ENCODE data around the gene APOA5. TPM values are rescaled to one million over a fixed set of nuclear protein-coding genes. Genes with fewer than 3 reads are reported as not detected.

Gene APOA5
- total RNA-seq, 2 experiments from 2014 or later = not detected

- H3K4me1 ChIP-seq (ENCODE audit: insufficient read depth, low read length, poor library complexity, severe bottlenecking) = peaks cover 43% of the 10 kb centered on the region
- ChIA-PET POLR2A (interaction anchor here (0.6 to 3.2 kb wide), 7 partner anchors 9 to 498 kb away, joined by 3 to 19 read pairs (median 4); partner anchors contain the start of gene ZPR1), CTCF (ENCODE audit: unreplicated experiment) (no interaction called here)
- peak; percentile 29 for DNase-seq (ENCODE audit: low spot score)
- H3K9me2 ChIP-seq (ENCODE audit: insufficient read depth, low read length) = no peaks in the 10 kb centered on the region
- H3K79me2 ChIP-seq (ENCODE audit: insufficient read depth, low read depth, low read length) = peaks cover 28% of the 10 kb centered on the region
- no peaks in the 10 kb centered on the region for H3K9me3 ChIP-seq (ENCODE audit: low read length)
- H3K4me2 ChIP-seq (ENCODE audit: low read length) = peak overlapping the region; percentile 79
- BruUV-seq (replicated peaks) = TSS peak; percentile 97
- H3K4me3 ChIP-seq (ENCODE audit: low read depth, low read length, poor library complexity, severe bottlenecking) = peak overlapping the region; percentile 81
- intact Hi-C loops (cut with micrococcal nuclease; ENCODE audit: unreplicated experiment) = loop anchor here (2.0 to 5.0 kb wide), 2 partner anchors 405 to 459 kb away; partner anchors contain the start of genes PCSK7, RNF214 and SIDT2
- peak overlapping the region; percentile 81 for H3K27ac ChIP-seq (ENCODE audit: low read depth, low read length, poor library complexity, severe bottlenecking)
- TF ChIP-seq EZH2phosphoT487 (IDR thresholded peaks at IDR 0.05; ENCODE audit: borderline replicate concordance, low read depth, low read length) (no peak), CTCF (conservative IDR thresholded peaks at IDR 0.05; ENCODE audit: low read length) (no peak)
- peak overlapping the region; percentile 75 for H2AFZ ChIP-seq (ENCODE audit: low read length)
- no peaks in the 10 kb centered on the region for H4K20me1 ChIP-seq (ENCODE audit: insufficient read depth, low read length)
- H3K36me3 ChIP-seq (ENCODE audit: insufficient read depth, low read length) = peaks cover 46% of the 10 kb centered on the region
Measured at GRCh38 chr11:116773203-116774097, 18.2 kb downstream of the APOA5 start.

- peak within 1 kb of the TSS; percentile 86 for H3K4me2 ChIP-seq (ENCODE audit: low read length)
- no peaks in the 10 kb centered on the region for H3K9me2 ChIP-seq (ENCODE audit: insufficient read depth, low read length)
- H3K4me3 ChIP-seq (ENCODE audit: low read depth, low read length, poor library complexity, severe bottlenecking) = peak within 1 kb of the TSS; percentile 81
- CTCF ChIA-PET (ENCODE audit: unreplicated experiment) = interaction anchor here (0.5 kb wide), 1 partner anchor 30 kb away, joined by 3 read pairs; no protein-coding TSS in a partner anchor
- H4K20me1 ChIP-seq (ENCODE audit: insufficient read depth, low read length) = no peaks in the 10 kb centered on the region
- POLR2A ChIA-PET = interaction anchor here (0.9 to 3.2 kb wide), 8 partner anchors 8 to 499 kb away, joined by 3 to 19 read pairs (median 3); partner anchors contain the start of gene ZPR1
- H3K79me2 ChIP-seq (ENCODE audit: insufficient read depth, low read depth, low read length) = peaks cover 33% of the 10 kb centered on the region
- DNase-seq (ENCODE audit: low spot score) = peak; percentile 94
- H2AFZ ChIP-seq (ENCODE audit: low read length) = peak within 1 kb of the TSS; percentile 75
- H3K4me1 ChIP-seq (ENCODE audit: insufficient read depth, low read length, poor library complexity, severe bottlenecking) = peaks cover 43% of the 10 kb centered on the region
- intact Hi-C loops (cut with micrococcal nuclease; ENCODE audit: unreplicated experiment) = loop anchor here (1.0 to 5.0 kb wide), 3 partner anchors 16 to 460 kb away; partner anchors contain the start of genes PCSK7, RNF214, SIDT2 and ZPR1
- TF ChIP-seq CTCF (conservative IDR thresholded peaks at IDR 0.05; ENCODE audit: low read length) = no peak
- TF ChIP-seq EZH2phosphoT487 (IDR thresholded peaks at IDR 0.05; ENCODE audit: borderline replicate concordance, low read depth, low read length) = no peak
- H3K27ac ChIP-seq (ENCODE audit: low read depth, low read length, poor library complexity, severe bottlenecking) = peak within 1 kb of the TSS; percentile 81
- no peaks in the 10 kb centered on the region for H3K9me3 ChIP-seq (ENCODE audit: low read length)
- peaks cover 43% of the 10 kb centered on the region for H3K36me3 ChIP-seq (ENCODE audit: insufficient read depth, low read length)
- no TSS peak for BruUV-seq (replicated peaks)
Measured at GRCh38 chr11:116772443-116773202, 19.1 kb downstream of the APOA5 start, which contains the start of gene BUD13. Gene BUD13 (minus strand): TSS chr11:116772987. CDS start chr11:116772964, 23 bp downstream.
